ENCODE measurements around the gene CLOCK.

The CLOCK gene

DNA sequence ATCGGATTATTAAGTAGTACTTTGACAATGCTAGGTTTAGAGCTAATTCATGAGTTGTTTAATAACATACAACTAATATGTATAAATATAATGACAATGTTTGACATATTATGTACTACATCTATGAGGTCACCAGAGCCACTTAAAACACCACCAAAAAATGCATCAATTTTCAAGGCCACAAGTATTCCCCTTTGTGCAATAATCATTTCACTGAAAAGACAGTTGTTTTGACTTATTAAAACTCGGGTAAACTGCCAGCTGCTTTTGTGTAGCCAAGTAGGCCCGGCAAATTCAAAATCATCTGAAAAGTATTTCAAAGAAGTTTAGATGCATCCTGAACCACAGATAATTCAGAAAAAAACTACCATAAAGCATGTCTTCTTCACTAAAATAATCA is 48.7 kb downstream of the CLOCK start:
- Histone ChIP-seq H3K27ac (ENCODE audit: extremely low read depth, low read depth, low read length) (no peak overlapping the region), H3K36me3 (ENCODE audit: control insufficient read depth in 2 of 2, insufficient read depth in 1 of 2, low read length in 2 of 2) (peaks cover 0 to 3% of the 10 kb centered on the region in 2 experiments; a peak in 1 of 3 replicates), H3K9me3 (ENCODE audit: control insufficient read depth, insufficient read depth, low read depth, low read length) (no peaks in the 10 kb centered on the region), H3K4me1 (ENCODE audit: control insufficient read depth, insufficient read depth, low read length) (no peaks in the 10 kb centered on the region), H3K4me3 (ENCODE audit: low read depth, low read length) (no peak overlapping the region)
- POLR2A ChIA-PET, result no interaction called here
- CTCF ChIA-PET, result no interaction called here
- no peak for TF ChIP-seq ZNF302 (tag by site-specific recombination; IDR thresholded peaks at IDR 0.05; ENCODE audit: low read depth)
- TF ChIP-seq, protein P1, sequence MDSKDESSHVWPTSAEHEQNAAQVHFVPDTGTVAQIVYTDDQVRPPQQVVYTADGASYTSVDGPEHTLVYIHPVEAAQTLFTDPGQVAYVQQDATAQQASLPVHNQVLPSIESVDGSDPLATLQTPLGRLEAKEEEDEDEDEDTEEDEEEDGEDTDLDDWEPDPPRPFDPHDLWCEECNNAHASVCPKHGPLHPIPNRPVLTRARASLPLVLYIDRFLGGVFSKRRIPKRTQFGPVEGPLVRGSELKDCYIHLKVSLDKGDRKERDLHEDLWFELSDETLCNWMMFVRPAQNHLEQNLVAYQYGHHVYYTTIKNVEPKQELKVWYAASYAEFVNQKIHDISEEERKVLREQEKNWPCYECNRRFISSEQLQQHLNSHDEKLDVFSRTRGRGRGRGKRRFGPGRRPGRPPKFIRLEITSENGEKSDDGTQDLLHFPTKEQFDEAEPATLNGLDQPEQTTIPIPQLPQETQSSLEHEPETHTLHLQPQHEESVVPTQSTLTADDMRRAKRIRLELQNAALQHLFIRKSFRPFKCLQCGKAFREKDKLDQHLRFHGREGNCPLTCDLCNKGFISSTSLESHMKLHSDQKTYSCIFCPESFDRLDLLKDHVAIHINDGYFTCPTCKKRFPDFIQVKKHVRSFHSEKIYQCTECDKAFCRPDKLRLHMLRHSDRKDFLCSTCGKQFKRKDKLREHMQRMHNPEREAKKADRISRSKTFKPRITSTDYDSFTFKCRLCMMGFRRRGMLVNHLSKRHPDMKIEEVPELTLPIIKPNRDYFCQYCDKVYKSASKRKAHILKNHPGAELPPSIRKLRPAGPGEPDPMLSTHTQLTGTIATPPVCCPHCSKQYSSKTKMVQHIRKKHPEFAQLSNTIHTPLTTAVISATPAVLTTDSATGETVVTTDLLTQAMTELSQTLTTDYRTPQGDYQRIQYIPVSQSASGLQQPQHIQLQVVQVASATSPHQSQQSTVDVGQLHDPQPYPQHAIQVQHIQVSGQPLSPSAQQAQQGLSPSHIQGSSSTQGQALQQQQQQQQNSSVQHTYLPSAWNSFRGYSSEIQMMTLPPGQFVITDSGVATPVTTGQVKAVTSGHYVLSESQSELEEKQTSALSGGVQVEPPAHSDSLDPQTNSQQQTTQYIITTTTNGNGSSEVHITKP (tag by site-specific recombination; IDR thresholded peaks at IDR 0.05), result no peak
- TF ChIP-seq MEIS1 (CRISPR knock-in tag; IDR thresholded peaks at IDR 0.05; ENCODE audit: borderline replicate concordance), result no peak
- TF ChIP-seq ZNF549 (tag by site-specific recombination; IDR thresholded peaks at IDR 0.05), result no peak
- no peak for TF ChIP-seq YY1 (tag by site-specific recombination; IDR thresholded peaks at IDR 0.05)
- TF ChIP-seq, protein P2, sequence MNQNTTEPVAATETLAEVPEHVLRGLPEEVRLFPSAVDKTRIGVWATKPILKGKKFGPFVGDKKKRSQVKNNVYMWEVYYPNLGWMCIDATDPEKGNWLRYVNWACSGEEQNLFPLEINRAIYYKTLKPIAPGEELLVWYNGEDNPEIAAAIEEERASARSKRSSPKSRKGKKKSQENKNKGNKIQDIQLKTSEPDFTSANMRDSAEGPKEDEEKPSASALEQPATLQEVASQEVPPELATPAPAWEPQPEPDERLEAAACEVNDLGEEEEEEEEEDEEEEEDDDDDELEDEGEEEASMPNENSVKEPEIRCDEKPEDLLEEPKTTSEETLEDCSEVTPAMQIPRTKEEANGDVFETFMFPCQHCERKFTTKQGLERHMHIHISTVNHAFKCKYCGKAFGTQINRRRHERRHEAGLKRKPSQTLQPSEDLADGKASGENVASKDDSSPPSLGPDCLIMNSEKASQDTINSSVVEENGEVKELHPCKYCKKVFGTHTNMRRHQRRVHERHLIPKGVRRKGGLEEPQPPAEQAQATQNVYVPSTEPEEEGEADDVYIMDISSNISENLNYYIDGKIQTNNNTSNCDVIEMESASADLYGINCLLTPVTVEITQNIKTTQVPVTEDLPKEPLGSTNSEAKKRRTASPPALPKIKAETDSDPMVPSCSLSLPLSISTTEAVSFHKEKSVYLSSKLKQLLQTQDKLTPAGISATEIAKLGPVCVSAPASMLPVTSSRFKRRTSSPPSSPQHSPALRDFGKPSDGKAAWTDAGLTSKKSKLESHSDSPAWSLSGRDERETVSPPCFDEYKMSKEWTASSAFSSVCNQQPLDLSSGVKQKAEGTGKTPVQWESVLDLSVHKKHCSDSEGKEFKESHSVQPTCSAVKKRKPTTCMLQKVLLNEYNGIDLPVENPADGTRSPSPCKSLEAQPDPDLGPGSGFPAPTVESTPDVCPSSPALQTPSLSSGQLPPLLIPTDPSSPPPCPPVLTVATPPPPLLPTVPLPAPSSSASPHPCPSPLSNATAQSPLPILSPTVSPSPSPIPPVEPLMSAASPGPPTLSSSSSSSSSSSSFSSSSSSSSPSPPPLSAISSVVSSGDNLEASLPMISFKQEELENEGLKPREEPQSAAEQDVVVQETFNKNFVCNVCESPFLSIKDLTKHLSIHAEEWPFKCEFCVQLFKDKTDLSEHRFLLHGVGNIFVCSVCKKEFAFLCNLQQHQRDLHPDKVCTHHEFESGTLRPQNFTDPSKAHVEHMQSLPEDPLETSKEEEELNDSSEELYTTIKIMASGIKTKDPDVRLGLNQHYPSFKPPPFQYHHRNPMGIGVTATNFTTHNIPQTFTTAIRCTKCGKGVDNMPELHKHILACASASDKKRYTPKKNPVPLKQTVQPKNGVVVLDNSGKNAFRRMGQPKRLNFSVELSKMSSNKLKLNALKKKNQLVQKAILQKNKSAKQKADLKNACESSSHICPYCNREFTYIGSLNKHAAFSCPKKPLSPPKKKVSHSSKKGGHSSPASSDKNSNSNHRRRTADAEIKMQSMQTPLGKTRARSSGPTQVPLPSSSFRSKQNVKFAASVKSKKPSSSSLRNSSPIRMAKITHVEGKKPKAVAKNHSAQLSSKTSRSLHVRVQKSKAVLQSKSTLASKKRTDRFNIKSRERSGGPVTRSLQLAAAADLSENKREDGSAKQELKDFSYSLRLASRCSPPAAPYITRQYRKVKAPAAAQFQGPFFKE (tag by site-specific recombination; IDR thresholded peaks at IDR 0.05; ENCODE audit: borderline replicate concordance), result no peak
- TF ChIP-seq, protein P3, sequence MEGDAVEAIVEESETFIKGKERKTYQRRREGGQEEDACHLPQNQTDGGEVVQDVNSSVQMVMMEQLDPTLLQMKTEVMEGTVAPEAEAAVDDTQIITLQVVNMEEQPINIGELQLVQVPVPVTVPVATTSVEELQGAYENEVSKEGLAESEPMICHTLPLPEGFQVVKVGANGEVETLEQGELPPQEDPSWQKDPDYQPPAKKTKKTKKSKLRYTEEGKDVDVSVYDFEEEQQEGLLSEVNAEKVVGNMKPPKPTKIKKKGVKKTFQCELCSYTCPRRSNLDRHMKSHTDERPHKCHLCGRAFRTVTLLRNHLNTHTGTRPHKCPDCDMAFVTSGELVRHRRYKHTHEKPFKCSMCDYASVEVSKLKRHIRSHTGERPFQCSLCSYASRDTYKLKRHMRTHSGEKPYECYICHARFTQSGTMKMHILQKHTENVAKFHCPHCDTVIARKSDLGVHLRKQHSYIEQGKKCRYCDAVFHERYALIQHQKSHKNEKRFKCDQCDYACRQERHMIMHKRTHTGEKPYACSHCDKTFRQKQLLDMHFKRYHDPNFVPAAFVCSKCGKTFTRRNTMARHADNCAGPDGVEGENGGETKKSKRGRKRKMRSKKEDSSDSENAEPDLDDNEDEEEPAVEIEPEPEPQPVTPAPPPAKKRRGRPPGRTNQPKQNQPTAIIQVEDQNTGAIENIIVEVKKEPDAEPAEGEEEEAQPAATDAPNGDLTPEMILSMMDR (tag by site-specific recombination; IDR thresholded peaks at IDR 0.05), result no peak
- TF ChIP-seq, protein P4, sequence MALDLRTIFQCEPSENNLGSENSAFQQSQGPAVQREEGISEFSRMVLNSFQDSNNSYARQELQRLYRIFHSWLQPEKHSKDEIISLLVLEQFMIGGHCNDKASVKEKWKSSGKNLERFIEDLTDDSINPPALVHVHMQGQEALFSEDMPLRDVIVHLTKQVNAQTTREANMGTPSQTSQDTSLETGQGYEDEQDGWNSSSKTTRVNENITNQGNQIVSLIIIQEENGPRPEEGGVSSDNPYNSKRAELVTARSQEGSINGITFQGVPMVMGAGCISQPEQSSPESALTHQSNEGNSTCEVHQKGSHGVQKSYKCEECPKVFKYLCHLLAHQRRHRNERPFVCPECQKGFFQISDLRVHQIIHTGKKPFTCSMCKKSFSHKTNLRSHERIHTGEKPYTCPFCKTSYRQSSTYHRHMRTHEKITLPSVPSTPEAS (tag by site-specific recombination; IDR thresholded peaks at IDR 0.05), result no peak
- no peak for TF ChIP-seq ZBTB7A (tag by site-specific recombination; IDR thresholded peaks at IDR 0.05; ENCODE audit: low read depth)
- no peak for TF ChIP-seq ZNF221 (tag by site-specific recombination; IDR thresholded peaks at IDR 0.05; ENCODE audit: borderline replicate concordance)
- TF ChIP-seq ZSCAN23 (tag by site-specific recombination; IDR thresholded peaks at IDR 0.05), result no peak
- no peak for TF ChIP-seq ZBTB1 (tag by site-specific recombination; IDR thresholded peaks at IDR 0.05)
- TF ChIP-seq, protein P5, sequence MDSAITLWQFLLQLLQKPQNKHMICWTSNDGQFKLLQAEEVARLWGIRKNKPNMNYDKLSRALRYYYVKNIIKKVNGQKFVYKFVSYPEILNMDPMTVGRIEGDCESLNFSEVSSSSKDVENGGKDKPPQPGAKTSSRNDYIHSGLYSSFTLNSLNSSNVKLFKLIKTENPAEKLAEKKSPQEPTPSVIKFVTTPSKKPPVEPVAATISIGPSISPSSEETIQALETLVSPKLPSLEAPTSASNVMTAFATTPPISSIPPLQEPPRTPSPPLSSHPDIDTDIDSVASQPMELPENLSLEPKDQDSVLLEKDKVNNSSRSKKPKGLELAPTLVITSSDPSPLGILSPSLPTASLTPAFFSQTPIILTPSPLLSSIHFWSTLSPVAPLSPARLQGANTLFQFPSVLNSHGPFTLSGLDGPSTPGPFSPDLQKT (IDR thresholded peaks at IDR 0.05; ENCODE audit: borderline replicate concordance, low read depth, low read length), result no peak
- no peak for TF ChIP-seq ZNF624 (tag by site-specific recombination; IDR thresholded peaks at IDR 0.05)
- no peak for TF ChIP-seq KLF10 (tag by site-specific recombination; IDR thresholded peaks at IDR 0.05)

All from HEK293 (cell line).